Measurements from ENCODE around the gene CTNND2.

- TF ChIP-seq POLR2A (conservative IDR thresholded peaks at IDR 0.05) (no peak), KLF6 (CRISPR knock-in tag; IDR thresholded peaks at IDR 0.05; ENCODE audit: borderline replicate concordance) (no peak), ZBTB34 (CRISPR knock-in tag; IDR thresholded peaks at IDR 0.05) (no peak), RAD21 (CRISPR knock-in tag; conservative IDR thresholded peaks at IDR 0.05 in 1 of 2, IDR thresholded peaks at IDR 0.05 in 1 of 2) (no peak), ZNF274 (IDR thresholded peaks at IDR 0.05; ENCODE audit: borderline replicate concordance, low read depth, low read length) (no peak), ZNF408 (CRISPR knock-in tag; IDR thresholded peaks at IDR 0.05; ENCODE audit: low read depth) (no peak), BRF1 (IDR thresholded peaks at IDR 0.05; ENCODE audit: borderline replicate concordance, extremely low read depth, insufficient read length) (no peak), ARID4B (CRISPR knock-in tag; IDR thresholded peaks at IDR 0.05) (no peak), PHB2 (IDR thresholded peaks at IDR 0.05; ENCODE audit: low read depth) (no peak), ZNF583 (CRISPR knock-in tag; IDR thresholded peaks at IDR 0.05) (no peak), ZBTB49 (CRISPR knock-in tag; IDR thresholded peaks at IDR 0.05; ENCODE audit: borderline replicate concordance) (no peak), POLR3A (IDR thresholded peaks at IDR 0.05; ENCODE audit: borderline replicate concordance, extremely low read depth, insufficient read depth, insufficient read length) (no peak)
Observed at GRCh38 chr5:11918463-11919045, 14.3 kb upstream of the CTNND2 start.

Measured in K562 (cell line).